ENCODE measurements around the gene NEUROD1. TPM values are rescaled to one million over a fixed set of nuclear protein-coding genes. Genes with fewer than 3 reads are reported as not detected.
A peak's percentile ranks its signal among the peaks of the same experiment; 100 is the strongest.

NEUROD1 gene
- total RNA-seq, 2 donors from 2014 or later = not detected

GRCh38 chr2:181649436-181649979, 30.8 kb downstream of the NEUROD1 start:
- Histone ChIP-seq H3K36me3 (no peaks in the 10 kb centered on the region), H3K9me3 (no peaks in the 10 kb centered on the region), H3K27ac (no peak overlapping the region), H3K4me1 (replicated peaks) (no peaks in the 10 kb centered on the region), H3K27me3 (replicated peaks; ENCODE audit: insufficient read depth) (no peaks in the 10 kb centered on the region), H3K4me3 (no peak overlapping the region)
- DNase-seq (ENCODE audit: low spot score) = no peak
- intact Hi-C loops (cut with DNase I) = no loop called here
- 44% methylated on average over 4 of the region's 4 CpGs for WGBS
- TF ChIP-seq POLR2A (IDR thresholded peaks at IDR 0.05) (no peak), POLR2AphosphoS5 (IDR thresholded peaks at IDR 0.05) (peak; percentile 32), CTCF (IDR thresholded peaks at IDR 0.05) (no peak)

GRCh38 chr2:181648478-181649155, 31.7 kb downstream of the NEUROD1 start:
- TF ChIP-seq CTCF (IDR thresholded peaks at IDR 0.05) = no peak
- TF ChIP-seq POLR2A (IDR thresholded peaks at IDR 0.05) = no peak
- no peak for TF ChIP-seq POLR2AphosphoS5 (IDR thresholded peaks at IDR 0.05)
- no peak for DNase-seq (ENCODE audit: low spot score)
- Histone ChIP-seq H3K36me3 (no peaks in the 10 kb centered on the region), H3K27ac (no peak overlapping the region), H3K4me3 (no peak overlapping the region), H3K9me3 (no peaks in the 10 kb centered on the region), H3K27me3 (replicated peaks; ENCODE audit: insufficient read depth) (no peaks in the 10 kb centered on the region), H3K4me1 (replicated peaks) (no peaks in the 10 kb centered on the region)
- WGBS = 88% methylated on average over 2 of the region's 2 CpGs
- intact Hi-C loops (cut with DNase I) = no loop called here

GRCh38 chr2:181646415-181646987, 33.8 kb downstream of the NEUROD1 start:
- H3K4me1 ChIP-seq (replicated peaks) = no peaks in the 10 kb centered on the region
- H3K36me3 ChIP-seq = no peaks in the 10 kb centered on the region
- no peaks in the 10 kb centered on the region for H3K27me3 ChIP-seq (replicated peaks; ENCODE audit: insufficient read depth)
- no peak for DNase-seq (ENCODE audit: low spot score)
- 67% methylated on average over 1 of the region's 1 CpG for WGBS
- no peaks in the 10 kb centered on the region for H3K9me3 ChIP-seq
- no peak for TF ChIP-seq POLR2A (IDR thresholded peaks at IDR 0.05)
- TF ChIP-seq CTCF (IDR thresholded peaks at IDR 0.05) = no peak
- no peak for TF ChIP-seq POLR2AphosphoS5 (IDR thresholded peaks at IDR 0.05)
- no peak overlapping the region for H3K27ac ChIP-seq
- intact Hi-C loops (cut with DNase I) = no loop called here
- no peak overlapping the region for H3K4me3 ChIP-seq

- intact Hi-C loops (cut with DNase I) = no loop called here
- no peak for DNase-seq (ENCODE audit: low spot score)
- Histone ChIP-seq H3K27ac (no peak overlapping the region), H3K27me3 (replicated peaks; ENCODE audit: insufficient read depth) (no peaks in the 10 kb centered on the region), H3K36me3 (no peaks in the 10 kb centered on the region), H3K4me1 (replicated peaks) (no peaks in the 10 kb centered on the region), H3K9me3 (no peaks in the 10 kb centered on the region), H3K4me3 (no peak overlapping the region)
- no peak for TF ChIP-seq CTCF (IDR thresholded peaks at IDR 0.05)
- TF ChIP-seq POLR2AphosphoS5 (IDR thresholded peaks at IDR 0.05) = no peak
- TF ChIP-seq POLR2A (IDR thresholded peaks at IDR 0.05) = no peak
- WGBS = 52% methylated on average over 1 of the region's 1 CpG
Observed at GRCh38 chr2:181643151-181643550, 37.2 kb downstream of the NEUROD1 start.

GRCh38 chr2:181642086-181642485, 38.2 kb downstream of the NEUROD1 start:
- 67% methylated on average over 4 of the region's 4 CpGs for WGBS
- no peak for DNase-seq (ENCODE audit: low spot score)
- Histone ChIP-seq H3K27me3 (replicated peaks; ENCODE audit: insufficient read depth) (no peaks in the 10 kb centered on the region), H3K27ac (no peak overlapping the region), H3K4me3 (no peak overlapping the region), H3K4me1 (replicated peaks) (no peaks in the 10 kb centered on the region), H3K9me3 (no peaks in the 10 kb centered on the region), H3K36me3 (no peaks in the 10 kb centered on the region)
- intact Hi-C loops (cut with DNase I) = no loop called here
- TF ChIP-seq POLR2A (IDR thresholded peaks at IDR 0.05) (no peak), POLR2AphosphoS5 (IDR thresholded peaks at IDR 0.05) (no peak), CTCF (IDR thresholded peaks at IDR 0.05) (no peak)

Data from prostate gland (tissue), 2 donors.